GM21528 (cell line): Measurements from ENCODE around the gene SWT1.
"Not testable (repeated sequence)": the region's sequence is repeated elsewhere in the genome, so short reads cannot be mapped to it uniquely, and the experiment has no call there.

ENCODE experiments used
- ATAC-seq: cut with Tn5 transposase; IDR thresholded peaks from one replicate; pipeline ENCODE4 v1.9.1; 2021; ENCODE audit warnings: mild to moderate bottlenecking, moderate library complexity; ENCODE audit not compliant: unreplicated experiment, low FRiP score

SWT1 gene

DNA sequence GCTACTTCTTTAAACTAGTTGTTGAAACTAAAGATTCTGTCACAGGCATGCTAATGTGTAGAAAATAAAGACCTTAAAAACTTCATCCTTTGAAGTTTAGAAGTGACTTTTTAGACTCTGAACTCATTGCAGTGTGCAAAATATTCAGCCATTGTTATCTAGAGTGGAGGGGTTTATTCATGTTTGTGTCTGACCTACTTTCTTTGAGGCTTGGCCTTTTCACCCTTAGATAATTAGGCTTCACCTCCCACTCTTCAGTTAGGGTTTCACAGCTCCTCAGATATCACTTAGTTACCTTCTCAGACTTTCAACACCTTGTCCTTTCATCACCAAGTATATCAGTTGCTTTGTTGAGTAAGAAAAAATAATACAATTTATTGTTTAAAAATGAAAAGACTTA, 84.2 kb downstream of the SWT1 start:
- ATAC-seq = no peak

DNA sequence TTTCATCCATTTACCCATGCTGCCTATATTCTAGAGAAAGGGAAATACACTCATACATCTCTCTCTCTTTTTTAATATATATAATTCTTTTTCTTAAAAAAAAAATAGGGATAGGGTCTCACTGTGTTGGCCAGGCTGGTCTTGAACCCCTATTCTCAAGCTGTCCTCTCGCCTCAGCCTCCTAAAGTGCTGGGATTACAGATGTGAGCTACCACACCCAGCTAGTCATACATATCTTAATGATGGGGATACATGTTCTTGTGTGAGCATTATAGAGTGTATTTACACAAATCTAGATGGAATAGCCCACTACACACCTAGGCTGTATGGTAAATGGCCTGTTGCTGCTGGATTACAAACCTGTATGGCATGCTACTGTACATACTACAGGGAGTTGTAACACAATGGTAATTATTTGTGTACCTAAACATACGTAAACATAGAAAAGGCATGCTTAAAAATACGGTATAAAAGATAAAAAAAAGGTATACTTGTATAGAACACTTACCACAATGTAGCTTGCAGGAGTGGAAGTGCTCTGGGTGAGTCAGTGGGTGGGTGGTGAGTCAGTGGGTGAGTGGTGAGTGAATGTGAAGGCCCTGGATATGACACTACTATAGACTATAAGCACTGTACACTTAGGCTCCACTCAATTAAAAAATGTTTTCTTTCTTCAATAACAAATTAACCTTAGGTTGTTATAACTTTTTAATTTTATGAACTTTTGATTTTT, 87.2 kb downstream of the SWT1 start:
- no peak for ATAC-seq

DNA sequence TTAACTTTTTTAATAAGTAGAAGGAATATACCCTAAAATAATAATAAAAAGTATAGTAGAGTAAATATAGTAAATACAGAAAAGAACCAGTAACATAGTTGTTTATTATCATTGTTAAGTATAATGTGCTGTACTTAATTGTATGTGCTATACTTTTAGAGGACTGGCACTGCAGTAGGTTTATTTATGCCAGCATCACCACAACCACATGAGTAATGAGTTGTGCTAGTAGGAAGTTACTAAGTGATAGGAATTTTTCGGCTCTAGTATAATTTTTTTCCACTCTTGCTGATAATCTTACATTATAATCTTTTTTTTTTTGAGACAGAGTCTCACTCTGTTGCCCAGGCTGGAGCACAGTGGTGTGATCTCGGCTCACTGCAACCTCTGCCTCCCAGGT, 88.5 kb downstream of the SWT1 start:
- ATAC-seq = no peak

DNA sequence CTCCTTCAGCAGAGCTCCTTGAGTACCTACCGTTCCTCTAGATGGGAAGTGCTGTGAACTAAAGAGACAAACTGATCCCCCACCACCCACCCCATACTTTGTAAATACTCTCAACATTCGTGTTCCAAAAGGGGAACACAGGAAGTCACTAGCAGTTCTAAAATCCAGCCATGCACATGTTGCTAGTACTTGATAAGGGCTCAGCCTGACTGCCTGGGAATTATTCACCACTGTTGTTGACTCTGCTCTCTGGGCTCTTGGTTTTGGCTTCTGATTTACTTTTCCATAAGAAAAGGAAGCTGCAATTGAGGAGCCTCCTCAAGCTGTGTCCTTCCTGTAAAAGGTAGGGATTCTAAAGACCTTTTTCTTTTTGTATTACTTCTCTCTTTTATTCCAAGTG, 92.6 kb downstream of the SWT1 start:
- ATAC-seq = no peak

DNA sequence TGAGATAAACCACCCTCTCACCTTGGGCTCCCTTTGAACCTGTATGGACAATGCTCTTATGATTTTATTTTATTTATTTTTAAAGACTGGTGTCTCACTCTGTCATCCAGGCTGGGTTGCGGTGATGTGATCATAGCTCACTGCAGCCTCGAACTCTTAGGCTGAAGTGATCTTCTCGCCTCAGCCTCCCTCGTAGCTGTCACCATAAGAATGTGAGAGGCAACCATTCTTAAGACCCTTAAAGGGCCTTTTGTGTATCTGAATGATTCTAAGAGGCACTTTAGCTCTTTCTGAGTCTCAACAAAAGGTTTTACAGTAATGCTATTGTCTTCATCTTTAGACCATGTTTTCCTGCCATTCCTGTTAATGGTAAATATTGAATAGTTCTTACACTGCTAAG, 93.1 kb downstream of the SWT1 start:
- no peak for ATAC-seq

DNA sequence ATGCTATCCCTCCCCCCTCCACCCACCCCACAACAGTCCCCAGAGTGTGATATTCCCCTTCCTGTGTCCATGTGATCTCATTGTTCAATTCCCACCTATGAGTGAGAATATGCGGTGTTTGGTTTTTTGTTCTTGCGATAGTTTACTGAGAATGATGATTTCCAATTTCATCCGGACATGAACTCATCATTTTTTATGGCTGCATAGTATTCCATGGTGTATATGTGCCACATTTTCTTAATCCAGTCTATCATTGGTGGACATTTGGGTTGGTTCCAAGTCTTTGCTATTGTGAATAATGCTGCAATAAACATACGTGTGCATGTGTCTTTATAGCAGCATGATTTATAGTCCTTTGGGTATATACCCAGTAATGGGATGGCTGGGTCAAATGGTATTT, 95.0 kb downstream of the SWT1 start:
- not testable (repeated sequence) for ATAC-seq

DNA sequence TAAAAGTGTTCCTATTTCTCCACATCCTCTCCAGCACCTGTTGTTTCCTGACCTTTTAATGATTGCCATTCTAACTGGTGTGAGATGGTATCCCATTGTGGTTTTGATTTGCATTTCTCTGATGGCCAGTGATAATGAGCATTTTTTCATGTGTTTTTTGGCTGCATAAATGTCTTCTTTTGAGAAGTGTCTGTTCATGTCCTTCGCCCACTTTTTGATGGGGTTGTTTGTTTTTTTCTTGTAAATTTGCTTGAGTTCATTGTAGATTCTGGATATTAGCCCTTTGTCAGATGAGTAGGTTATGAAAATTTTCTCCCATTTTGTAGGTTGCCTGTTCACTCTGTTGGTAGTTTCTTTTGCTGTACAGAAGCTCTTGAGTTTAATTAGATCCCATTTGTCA, 95.4 kb downstream of the SWT1 start:
- not testable (repeated sequence) for ATAC-seq

DNA sequence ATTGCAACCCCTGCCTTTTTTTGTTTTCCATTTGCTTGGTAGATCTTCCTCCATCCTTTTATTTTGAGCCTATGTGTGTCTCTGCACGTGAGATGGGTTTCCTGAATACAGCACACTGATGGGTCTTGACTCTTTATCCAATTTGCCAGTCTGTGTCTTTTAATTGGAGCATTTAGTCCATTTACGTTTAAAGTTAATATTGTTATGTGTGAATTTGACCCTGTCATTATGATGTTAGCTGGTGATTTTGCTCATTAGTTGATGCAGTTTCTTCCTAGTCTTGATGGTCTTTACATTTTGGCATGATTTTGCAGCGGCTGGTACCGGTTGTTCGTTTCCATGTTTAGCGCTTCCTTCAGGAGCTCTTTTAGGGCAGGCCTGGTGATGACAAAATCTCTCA, 98.6 kb downstream of the SWT1 start:
- not testable (repeated sequence) for ATAC-seq

DNA sequence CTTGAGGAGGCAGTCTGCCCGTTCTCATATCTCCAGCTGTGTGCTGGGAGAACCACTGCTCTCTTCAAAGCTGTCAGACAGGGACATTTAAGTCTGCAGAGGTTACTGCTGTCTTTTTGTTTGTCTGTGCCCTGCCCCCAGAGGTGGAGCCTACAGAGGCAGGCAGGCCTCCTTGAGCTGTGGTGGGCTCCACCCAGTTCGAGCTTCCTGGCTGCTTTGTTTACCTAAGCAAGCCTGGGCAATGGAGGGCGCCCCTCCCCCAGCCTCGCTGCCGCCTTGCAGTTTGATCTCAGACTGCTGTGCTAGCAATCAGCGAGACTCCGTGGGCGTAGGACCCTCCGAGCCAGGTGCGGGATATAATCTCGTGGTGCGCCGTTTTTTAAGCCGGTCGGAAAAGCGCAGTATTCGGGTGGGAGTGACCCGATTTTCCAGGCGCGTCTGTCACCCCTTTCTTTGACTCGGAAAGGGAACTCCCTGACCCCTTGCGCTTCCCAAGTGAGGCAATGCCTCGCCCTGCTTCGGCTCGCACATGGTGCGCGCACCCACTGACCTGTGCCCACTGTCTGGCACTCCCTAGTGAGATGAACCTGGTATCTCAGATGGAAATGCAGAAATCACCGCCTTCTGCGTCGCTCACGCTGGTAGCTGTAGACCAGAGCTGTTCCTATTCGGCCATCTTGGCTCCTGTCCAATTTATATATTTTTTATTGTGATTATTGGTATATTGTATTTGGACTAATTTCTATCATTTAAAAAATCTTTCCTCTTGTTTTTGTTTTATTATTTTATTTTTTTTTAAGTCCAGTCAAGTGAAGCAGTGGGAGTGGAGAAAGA, 100.4 kb downstream of the SWT1 start:
- not testable (repeated sequence) for ATAC-seq

DNA sequence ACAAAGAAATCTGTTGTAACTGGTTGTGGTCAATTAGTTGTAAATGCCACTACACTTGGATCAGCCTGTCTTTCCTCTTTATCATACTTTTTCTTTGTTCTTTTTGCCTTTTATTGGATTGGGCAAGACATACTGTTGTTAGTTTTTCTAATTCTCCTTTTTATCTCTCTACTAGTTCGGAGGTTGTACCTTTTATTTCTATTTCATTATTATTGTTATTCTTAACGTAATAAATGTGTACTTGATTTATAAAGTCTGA, 100.9 kb downstream of the SWT1 start:
- ATAC-seq = no peak

DNA sequence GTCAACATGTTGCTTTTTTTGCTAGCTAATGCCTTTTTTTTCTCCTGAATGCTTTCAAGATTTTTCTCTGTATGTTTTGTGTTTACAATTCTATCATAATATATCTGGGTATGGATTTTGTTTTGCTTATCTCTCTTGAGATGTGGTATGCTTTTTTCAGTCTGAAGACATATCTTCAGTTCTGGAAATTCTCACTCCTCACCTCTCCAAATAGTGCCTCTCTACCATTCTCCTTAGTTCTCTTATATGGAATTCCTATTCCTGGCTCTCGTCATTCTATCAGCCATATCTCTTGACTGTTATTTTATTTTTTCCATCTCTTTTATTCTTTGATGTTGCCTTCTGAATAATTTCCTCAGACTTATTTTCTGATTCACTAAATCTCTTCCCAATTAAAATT, 101.7 kb downstream of the SWT1 start:
- no peak for ATAC-seq

DNA sequence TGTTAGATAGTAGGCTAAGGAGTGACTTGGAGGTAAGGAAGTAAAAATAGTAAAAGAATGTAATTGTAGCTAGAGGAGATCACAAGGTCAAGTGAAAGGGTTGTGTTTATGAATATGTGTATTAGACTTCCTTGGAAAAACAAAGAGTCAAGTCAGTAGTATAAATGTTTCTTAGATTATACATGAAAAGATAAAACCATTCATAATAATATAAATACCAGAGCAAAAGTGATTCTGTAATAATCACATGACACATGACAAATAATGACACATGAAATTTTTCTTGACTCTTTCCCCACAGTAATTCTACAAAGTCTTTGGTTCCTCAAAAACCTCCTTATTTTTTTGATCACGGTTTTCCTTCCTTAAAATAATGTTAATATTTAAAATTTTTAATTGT, 103.6 kb downstream of the SWT1 start:
- ATAC-seq = no peak

DNA sequence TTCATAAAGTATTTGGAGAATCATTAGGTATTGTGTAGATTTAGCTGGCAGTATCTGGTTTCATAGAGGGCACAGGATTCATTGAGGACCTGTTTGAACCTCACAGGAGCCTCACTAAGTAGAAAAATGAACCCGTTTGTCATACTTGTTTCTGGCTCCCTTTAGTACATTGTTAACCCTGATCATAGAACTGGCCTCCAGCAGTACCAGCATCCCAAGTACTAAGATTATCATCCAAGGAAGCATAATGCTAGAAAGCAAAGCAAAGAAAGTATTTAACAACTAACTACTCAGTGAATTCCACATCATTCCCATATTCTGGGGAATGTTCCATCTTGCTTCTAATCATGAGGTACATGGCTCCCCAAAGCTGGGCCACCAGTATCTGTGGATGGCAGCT, 105.2 kb downstream of the SWT1 start:
- ATAC-seq = no peak

DNA sequence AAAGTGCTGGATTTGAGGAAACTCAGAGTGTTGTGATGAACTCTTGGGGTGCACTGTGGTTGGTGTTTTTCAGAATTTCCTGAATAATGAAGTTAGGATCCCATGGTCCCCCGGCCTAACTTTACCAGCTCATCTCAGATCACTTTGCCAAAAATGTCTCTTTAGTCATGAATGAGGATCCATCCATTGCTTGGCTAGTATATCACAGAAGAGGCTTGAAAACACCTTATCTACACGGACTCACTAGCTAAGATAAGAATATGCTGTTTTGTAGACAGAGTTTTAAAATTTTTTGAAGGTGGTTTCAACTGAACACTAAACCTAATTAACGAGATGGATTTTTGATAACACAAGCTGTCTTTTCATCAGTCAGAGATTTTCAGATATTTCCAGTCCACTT, 106.3 kb downstream of the SWT1 start:
- no peak for ATAC-seq

DNA sequence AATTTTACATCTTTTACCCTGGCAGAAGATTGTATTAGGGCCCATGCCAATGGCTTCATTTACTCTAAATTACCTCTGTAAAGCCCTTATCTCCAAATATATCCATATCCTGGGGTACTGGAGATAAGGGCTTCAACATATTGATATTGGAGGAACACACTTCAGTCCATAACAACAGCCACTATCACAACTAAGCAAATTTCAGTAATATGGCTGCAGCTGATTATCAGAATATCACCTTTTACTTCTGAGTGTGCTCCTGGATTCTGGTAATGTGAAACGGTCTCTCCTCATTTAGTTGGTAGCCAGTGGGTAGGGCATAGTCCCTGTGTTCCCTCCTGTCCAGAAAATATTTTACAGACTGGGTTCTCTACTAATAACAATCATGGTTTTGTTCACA, 106.8 kb downstream of the SWT1 start:
- ATAC-seq = no peak

DNA sequence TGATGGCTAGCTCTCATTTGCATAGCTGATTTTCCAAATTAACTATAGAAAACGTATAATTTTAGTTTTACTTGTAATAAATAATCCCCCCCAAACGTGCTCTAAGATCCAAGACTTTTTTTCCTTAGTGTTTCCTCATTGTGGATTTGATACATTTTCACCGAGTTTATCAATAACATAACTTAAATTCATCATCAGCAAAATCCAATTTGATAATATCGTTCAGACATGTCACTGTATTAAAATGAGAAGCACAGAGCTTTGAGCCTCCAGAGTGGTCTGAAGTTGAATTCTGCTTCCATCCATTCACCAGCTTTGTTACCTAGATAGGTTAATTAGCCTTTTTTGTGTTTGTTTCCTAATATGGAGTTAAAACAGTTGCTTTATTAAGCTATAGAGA, 108.3 kb downstream of the SWT1 start:
- ATAC-seq = no peak

DNA sequence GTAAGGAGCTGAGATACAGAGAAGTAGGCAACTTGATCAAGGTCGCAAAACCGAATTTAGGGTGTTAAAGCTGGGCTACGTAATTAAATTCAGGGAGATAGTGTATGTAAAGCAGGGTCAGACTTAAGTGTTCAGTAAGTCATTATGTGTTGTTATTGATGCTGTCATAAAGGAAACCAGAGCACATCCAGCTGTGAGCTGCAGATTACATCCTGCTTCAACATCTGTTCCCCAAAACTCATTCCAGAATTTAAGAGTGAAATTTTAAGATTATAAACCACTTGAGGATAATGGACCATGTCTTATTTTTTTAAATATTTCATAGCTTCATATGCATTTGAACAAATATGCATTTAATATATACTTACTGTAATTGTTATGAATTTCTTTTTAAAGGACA, 110.3 kb downstream of the SWT1 start:
- ATAC-seq = no peak

DNA sequence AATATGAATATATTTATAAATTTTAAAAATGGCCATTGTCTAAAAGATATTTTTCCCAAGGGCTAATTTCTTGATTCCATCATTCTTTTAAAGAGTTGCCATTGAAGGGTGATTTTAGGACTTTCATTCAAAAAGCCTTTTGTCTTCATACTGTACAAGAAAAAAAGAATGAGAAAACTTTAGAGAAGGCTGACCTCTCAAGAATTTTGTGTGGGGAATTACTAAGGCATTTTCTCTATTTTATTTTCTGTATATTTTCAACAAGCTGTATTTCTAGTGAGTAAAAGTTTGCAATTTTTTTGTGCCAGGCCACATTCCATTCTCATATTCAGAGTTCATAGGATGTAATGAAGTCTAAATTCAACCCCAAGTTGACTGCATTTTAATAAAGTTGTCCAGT, 110.7 kb downstream of the SWT1 start:
- ATAC-seq = no peak

DNA sequence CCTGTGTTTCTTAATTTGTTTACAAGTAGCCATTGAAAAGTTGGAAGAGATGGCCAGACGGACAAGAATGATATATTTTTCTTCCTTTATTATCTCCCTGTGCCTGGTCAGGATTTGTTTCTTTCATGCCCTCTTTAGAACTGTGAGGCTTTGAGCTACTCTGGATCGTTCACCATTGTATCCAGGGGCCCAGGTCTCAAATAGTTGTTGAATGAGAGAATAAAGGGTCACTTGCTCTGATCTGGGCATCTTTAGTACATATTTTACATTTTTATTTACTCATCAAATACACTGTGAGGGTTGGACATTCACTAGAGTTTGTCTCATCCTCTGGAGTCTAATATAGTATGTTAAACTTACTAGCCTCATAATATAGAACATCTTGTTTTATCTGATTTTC, 111.4 kb downstream of the SWT1 start:
- no peak for ATAC-seq

DNA sequence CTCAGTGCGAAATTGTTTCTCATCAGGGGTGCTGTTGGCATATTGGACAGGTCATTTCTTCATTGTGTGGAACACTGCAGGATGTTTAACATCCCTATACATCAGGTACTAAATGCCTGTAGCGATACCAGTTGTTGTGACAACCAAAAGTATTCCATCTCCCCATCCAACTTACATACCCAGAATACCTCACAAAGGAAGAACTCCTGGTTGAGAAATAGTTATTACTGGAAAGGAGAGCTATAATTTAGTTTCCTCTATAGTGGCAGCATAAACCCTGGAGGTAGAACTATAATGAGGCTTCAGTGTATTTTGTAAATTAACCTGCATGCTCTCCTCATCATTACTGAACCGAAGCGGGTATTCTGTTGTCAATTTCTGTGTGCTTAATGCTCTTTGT, 115.0 kb downstream of the SWT1 start:
- no peak for ATAC-seq

DNA sequence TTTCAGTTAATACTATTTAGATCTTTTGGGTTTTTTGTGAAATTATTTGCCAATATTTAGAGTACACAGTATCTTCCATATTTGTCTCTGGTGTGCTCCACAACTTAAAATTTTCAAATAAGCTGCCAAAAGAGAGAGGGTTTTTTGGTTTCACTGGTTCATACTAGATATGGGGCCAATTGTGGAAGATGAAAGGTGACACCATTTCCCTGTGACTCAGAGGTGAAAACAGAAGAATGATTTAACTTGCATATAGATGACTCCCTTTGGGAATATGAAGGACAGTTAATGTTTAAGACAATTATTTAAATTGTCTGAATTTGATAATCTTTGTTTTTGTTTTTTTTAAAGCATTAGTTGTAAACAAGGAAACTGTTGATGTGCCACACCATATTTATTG, 122.6 kb downstream of the SWT1 start:
- ATAC-seq = no peak

DNA sequence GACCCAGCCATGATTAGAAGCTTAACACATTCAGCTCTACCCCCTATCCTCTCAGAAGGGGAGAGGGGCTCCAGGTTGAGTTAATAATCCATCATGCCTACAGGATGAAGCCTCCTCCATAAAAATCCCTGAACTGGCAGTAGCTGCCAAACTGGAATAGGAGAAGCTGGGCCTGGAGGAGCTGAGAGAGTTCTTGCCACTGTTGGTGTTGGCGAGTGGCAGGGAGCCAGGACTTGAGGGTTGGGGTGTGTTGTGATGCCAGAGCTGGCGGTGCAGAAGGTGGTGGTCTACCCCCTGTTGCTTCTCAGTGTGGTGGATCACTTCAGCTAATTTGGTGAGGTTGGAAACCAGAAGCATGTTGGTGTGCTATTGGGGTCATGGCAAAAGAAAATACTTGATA, 123.6 kb downstream of the SWT1 start:
- ATAC-seq = no peak
